ENCODE results near the gene COL7A1. TPM values are rescaled to one million over a fixed set of nuclear protein-coding genes. Genes with fewer than 3 reads are reported as not detected.
A peak's percentile ranks its signal among the peaks of the same experiment; 100 is the strongest.

COL7A1 gene
- total RNA-seq, 4 donors from 2014 or later, result 0.88 to 21.6 (median 19.1) TPM

- DNase-seq, result no peak
- no peak for TF ChIP-seq CTCF (IDR thresholded peaks at IDR 0.05)
- no peak for TF ChIP-seq POLR2A (IDR thresholded peaks at IDR 0.05)
- Histone ChIP-seq H3K4me3 (no peak overlapping the region), H3K9me3 (no peaks in the 10 kb centered on the region), H3K4me1 (peaks cover 6 to 19% of the 10 kb centered on the region in 2 donors), H3K27me3 (no peaks in the 10 kb centered on the region), H3K36me3 (no peaks in the 10 kb centered on the region), H3K27ac (no peak overlapping the region)
- intact Hi-C loops (cut with DNase I; ENCODE audit: low total_unique reads), result no loop called here
Measured at GRCh38 chr3:48601622-48601994, 6.5 kb upstream of the COL7A1 start.

GRCh38 chr3:48600711-48601621 lies 5.8 kb upstream of the COL7A1 start:
- TF ChIP-seq POLR2A (IDR thresholded peaks at IDR 0.05) (no peak), CTCF (IDR thresholded peaks at IDR 0.05) (no peak)
- peaks cover 6 to 22% of the 10 kb centered on the region in 2 donors for H3K4me1 ChIP-seq
- intact Hi-C loops (cut with DNase I; ENCODE audit: low total_unique reads), result no loop called here
- H3K27ac ChIP-seq, result peak overlapping the region in 1 of 2 donors; percentile 98
- no peak for DNase-seq
- no peaks in the 10 kb centered on the region for H3K36me3 ChIP-seq
- H3K27me3 ChIP-seq, result no peaks in the 10 kb centered on the region
- H3K4me3 ChIP-seq, result no peak overlapping the region
- no peaks in the 10 kb centered on the region for H3K9me3 ChIP-seq

GRCh38 chr3:48599509-48600285 lies 4.6 kb upstream of the COL7A1 start:
- intact Hi-C loops (cut with DNase I; ENCODE audit: low total_unique reads), result no loop called here
- no peaks in the 10 kb centered on the region for H3K36me3 ChIP-seq
- H3K27me3 ChIP-seq, result no peaks in the 10 kb centered on the region

GRCh38 chr3:48599077-48599501 lies 4.0 kb upstream of the COL7A1 start:
- Histone ChIP-seq H3K27me3 (no peaks in the 10 kb centered on the region), H3K9me3 (no peaks in the 10 kb centered on the region), H3K36me3 (no peaks in the 10 kb centered on the region), H3K27ac (peak overlapping the region; percentile 81 to 98), H3K4me3 (no peak overlapping the region), H3K4me1 (peaks cover 6 to 34% of the 10 kb centered on the region in 2 donors)
- no peak for DNase-seq
- TF ChIP-seq POLR2A (IDR thresholded peaks at IDR 0.05), result no peak
- no peak for TF ChIP-seq CTCF (IDR thresholded peaks at IDR 0.05)
- intact Hi-C loops (cut with DNase I; ENCODE audit: low total_unique reads), result no loop called here

More at GRCh38 chr3:48599509-48600285, 4.6 kb upstream of the COL7A1 start:
- H3K4me3 ChIP-seq, result no peak overlapping the region
- DNase-seq, result no peak
- TF ChIP-seq CTCF (IDR thresholded peaks at IDR 0.05) (no peak), POLR2A (IDR thresholded peaks at IDR 0.05) (no peak)
- no peaks in the 10 kb centered on the region for H3K9me3 ChIP-seq
- H3K4me1 ChIP-seq, result peaks cover 6 to 34% of the 10 kb centered on the region in 2 donors
- H3K27ac ChIP-seq, result peak overlapping the region; percentile 81 to 98

Data from uterus (tissue), 4 donors.